ENCODE results near the gene HM13.

The HM13 gene

DNA sequence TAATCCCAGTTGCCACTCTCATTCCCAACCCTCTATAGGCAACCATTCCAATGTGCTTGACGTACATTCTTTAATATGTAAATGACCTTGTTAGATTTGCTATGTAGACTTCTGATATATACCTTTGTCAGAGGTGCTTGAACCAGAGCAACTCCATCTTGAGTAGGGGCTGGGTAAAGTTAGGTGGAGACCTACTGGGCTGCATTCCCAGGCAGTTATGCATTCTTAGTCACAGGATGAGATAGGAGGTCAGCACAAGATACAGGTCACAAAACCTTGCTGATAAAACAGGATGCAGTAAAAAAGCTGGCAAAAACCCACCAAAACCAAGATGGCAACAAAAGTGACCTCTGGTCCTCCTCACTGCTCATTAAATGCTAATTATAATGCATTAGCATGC lies 8.3 kb upstream of the HM13 start:
- no peak for TF ChIP-seq CTCF (IDR thresholded peaks at IDR 0.05)
- no peak for DNase-seq
- peaks cover 0 to 7% (median 0%) of the 10 kb centered on the region in 4 donors for H3K4me1 ChIP-seq
- no peaks in the 10 kb centered on the region for H3K27me3 ChIP-seq
- no peak overlapping the region for H3K4me3 ChIP-seq
- peaks cover 0 to 7% (median 0%) of the 10 kb centered on the region in 3 donors for H3K9me3 ChIP-seq
- no peaks in the 10 kb centered on the region for H3K36me3 ChIP-seq
- intact Hi-C loops (cut with DNase I; ENCODE audit: low total_unique reads), result no loop called here
- H3K27ac ChIP-seq, result no peak overlapping the region

DNA sequence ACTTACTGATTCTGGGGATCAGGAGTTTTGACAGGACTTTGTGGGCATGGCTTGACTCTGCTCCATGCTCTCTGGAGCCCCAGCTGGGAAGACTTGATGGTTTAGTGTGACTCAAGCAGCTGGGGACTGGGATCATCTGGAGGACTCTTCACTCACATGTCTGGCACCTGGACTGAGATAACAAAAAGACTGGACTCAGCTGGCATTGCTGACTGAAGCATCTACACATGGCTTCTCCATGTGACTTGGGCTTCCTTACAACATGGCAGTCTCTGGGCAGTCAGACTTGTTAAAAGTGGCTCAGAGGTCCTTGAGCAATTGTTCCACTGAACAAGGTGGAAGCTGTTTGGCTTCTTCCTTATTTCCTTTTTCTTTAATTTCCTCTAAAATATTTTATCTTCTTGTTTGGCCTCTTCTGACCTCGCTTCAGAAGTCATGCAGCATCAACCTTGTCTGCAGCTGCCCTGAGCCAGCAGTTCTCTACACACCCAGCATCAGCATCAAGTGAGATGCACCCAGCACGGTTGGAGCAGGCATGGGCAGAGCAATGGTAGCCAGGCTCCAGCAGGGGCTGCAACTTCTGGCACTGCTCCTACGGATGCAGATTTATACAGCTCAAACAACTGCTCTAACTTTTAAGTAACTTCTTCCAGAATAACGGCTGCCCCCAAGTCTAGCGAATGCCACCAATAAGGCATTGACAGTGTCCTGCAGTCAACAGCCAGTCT lies 5.6 kb upstream of the HM13 start:
- no peak overlapping the region for H3K27ac ChIP-seq

GRCh38 chr20:31515072-31515774 lies 981 bp downstream of the HM13 start:
- Histone ChIP-seq H3K36me3 (no peaks in the 10 kb centered on the region), H3K4me3 (peak overlapping the region; percentile 73 to 90), H3K27me3 (no peaks in the 10 kb centered on the region), H3K4me1 (peaks cover 0 to 49% (median 34%) of the 10 kb centered on the region in 4 donors), H3K27ac (peak overlapping the region; percentile 72 to 75), H3K9me3 (no peaks in the 10 kb centered on the region)
- intact Hi-C loops (cut with DNase I; ENCODE audit: low total_unique reads), result no loop called here
- no peak for DNase-seq
- no peak for TF ChIP-seq CTCF (IDR thresholded peaks at IDR 0.05)

More for the DNA sequence above, 5.6 kb upstream of the HM13 start:
- no peaks in the 10 kb centered on the region for H3K36me3 ChIP-seq
- peaks cover 0 to 2% (median under 1%) of the 10 kb centered on the region in 4 donors for H3K4me1 ChIP-seq
- no peak for TF ChIP-seq CTCF (IDR thresholded peaks at IDR 0.05)
- no peaks in the 10 kb centered on the region for H3K27me3 ChIP-seq
- no peak overlapping the region for H3K4me3 ChIP-seq
- DNase-seq, result no peak
- intact Hi-C loops (cut with DNase I; ENCODE audit: low total_unique reads), result no loop called here
- peaks cover 0 to 7% (median 0%) of the 10 kb centered on the region in 3 donors for H3K9me3 ChIP-seq

DNA sequence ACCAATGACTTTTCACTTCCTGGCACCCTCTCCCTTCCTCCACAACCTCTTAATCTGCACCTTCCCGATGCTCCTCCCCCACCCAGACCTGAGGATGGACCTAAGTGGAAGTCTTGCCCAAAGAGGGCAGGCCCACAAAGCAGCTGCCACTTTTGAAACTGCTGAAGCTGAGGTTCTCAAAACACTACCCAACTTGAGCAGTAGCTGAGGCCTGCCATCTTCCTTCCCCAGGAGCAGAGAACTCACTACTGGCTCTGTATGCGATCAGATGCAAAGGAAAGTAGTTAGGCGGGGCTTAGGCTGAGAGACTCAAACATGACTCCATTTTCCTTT lies 1.5 kb downstream of the HM13 start:
- Histone ChIP-seq H3K36me3 (no peaks in the 10 kb centered on the region), H3K27ac (peak overlapping the region; percentile 72 to 75), H3K27me3 (no peaks in the 10 kb centered on the region), H3K4me1 (peaks cover 0 to 49% (median 36%) of the 10 kb centered on the region in 4 donors), H3K4me3 (peak overlapping the region; percentile 73 to 90), H3K9me3 (no peaks in the 10 kb centered on the region)
- intact Hi-C loops (cut with DNase I; ENCODE audit: low total_unique reads), result no loop called here
- DNase-seq, result no peak
- no peak for TF ChIP-seq CTCF (IDR thresholded peaks at IDR 0.05)

DNA sequence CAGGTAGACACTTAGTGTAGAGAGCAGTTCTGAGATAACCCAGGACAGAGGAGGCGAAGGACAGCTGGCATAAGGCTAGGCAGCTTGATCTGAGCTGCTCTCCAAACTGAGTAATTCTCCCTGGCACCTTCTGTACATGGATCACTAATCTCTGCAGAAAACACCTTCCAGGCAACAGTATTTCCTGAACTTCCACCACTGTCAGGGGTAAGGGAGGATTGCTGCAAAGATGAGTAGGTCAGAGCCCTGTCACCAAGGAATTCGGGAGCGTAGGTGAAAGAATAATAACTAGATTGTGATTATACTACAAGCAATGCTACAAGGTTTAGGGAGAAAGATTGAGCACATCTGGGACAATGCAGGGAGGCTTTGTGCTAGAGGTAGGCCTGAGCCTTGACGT lies 1.9 kb downstream of the HM13 start:
- peaks cover 0 to 49% (median 36%) of the 10 kb centered on the region in 4 donors for H3K4me1 ChIP-seq
- no peak for DNase-seq
- no peaks in the 10 kb centered on the region for H3K36me3 ChIP-seq
- intact Hi-C loops (cut with DNase I; ENCODE audit: low total_unique reads), result no loop called here
- H3K9me3 ChIP-seq, result no peaks in the 10 kb centered on the region
- peak overlapping the region; percentile 73 to 90 for H3K4me3 ChIP-seq
- H3K27ac ChIP-seq, result no peak overlapping the region
- no peak for TF ChIP-seq CTCF (IDR thresholded peaks at IDR 0.05)
- no peaks in the 10 kb centered on the region for H3K27me3 ChIP-seq

All from tibial artery (tissue), 4 donors.